ENCODE data around the gene LMTK3.

- TF ChIP-seq CTCF (conservative IDR thresholded peaks at IDR 0.05 in 1 of 2, IDR thresholded peaks at IDR 0.05 in 1 of 2; ENCODE audit: extremely low read depth in 1 of 2, insufficient read depth in 1 of 2, low read depth in 1 of 2, low read length in 2 of 2) (no peak), EZH2 (IDR thresholded peaks at IDR 0.05; ENCODE audit: borderline replicate concordance, low read length) (no peak)
Observed at GRCh38 chr19:48458016-48458415, 53.6 kb downstream of the LMTK3 start.

All from mammary epithelial cell (primary cell).